ENCODE results near the gene FAM13A.

DNA sequence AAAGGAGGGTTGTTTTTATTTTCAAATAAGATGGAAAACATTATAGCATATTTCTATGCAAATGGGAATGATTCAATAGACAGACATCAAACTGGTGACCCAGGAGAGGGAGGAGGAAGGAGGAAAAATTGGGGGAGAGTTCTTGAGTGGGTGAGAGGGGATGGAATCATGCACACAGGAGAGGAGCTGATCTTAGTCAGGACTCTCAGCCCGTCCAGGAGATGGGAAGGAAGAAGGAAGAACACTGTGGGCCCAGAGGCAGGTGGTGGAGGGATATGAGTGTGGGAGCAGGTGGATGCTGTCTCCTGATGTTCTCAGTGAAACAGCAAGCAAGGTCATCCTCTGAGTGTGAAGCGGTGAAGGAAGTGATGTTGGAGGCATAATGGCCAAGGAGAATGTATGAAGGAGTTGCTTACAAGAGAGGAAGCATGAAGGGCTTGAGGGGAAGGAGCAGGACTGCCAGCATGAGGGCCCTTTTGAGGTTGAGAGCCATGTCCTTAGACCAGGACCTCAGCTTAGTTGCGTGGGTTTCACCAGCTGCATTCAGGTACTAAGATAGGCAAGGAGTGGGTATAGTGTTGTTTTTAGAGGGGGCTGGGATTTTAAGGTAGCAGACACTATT lies 197.7 kb downstream of the FAM13A start:
- TF ChIP-seq, protein P1, sequence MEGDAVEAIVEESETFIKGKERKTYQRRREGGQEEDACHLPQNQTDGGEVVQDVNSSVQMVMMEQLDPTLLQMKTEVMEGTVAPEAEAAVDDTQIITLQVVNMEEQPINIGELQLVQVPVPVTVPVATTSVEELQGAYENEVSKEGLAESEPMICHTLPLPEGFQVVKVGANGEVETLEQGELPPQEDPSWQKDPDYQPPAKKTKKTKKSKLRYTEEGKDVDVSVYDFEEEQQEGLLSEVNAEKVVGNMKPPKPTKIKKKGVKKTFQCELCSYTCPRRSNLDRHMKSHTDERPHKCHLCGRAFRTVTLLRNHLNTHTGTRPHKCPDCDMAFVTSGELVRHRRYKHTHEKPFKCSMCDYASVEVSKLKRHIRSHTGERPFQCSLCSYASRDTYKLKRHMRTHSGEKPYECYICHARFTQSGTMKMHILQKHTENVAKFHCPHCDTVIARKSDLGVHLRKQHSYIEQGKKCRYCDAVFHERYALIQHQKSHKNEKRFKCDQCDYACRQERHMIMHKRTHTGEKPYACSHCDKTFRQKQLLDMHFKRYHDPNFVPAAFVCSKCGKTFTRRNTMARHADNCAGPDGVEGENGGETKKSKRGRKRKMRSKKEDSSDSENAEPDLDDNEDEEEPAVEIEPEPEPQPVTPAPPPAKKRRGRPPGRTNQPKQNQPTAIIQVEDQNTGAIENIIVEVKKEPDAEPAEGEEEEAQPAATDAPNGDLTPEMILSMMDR (IDR thresholded peaks at IDR 0.05): no peak
- TF ChIP-seq POLR2AphosphoS5 (IDR thresholded peaks at IDR 0.05): no peak
- TF ChIP-seq POLR2A (IDR thresholded peaks at IDR 0.05): no peak
- no peak for TF ChIP-seq EP300 (IDR thresholded peaks at IDR 0.05)

Data from suprapubic skin (tissue), 4 donors.